ENCODE results near the gene APOB. TPM values are rescaled to one million over a fixed set of nuclear protein-coding genes. Genes with fewer than 3 reads are reported as not detected.
A peak's percentile ranks its signal among the peaks of the same experiment; 100 is the strongest.

APOB gene
- total and polyA plus RNA-seq, 2 of the 13 experiments (the other 11 are each of a cell fraction or from before 2014, with no cell fraction given), result 1,569 to 2,515 TPM

DNA sequence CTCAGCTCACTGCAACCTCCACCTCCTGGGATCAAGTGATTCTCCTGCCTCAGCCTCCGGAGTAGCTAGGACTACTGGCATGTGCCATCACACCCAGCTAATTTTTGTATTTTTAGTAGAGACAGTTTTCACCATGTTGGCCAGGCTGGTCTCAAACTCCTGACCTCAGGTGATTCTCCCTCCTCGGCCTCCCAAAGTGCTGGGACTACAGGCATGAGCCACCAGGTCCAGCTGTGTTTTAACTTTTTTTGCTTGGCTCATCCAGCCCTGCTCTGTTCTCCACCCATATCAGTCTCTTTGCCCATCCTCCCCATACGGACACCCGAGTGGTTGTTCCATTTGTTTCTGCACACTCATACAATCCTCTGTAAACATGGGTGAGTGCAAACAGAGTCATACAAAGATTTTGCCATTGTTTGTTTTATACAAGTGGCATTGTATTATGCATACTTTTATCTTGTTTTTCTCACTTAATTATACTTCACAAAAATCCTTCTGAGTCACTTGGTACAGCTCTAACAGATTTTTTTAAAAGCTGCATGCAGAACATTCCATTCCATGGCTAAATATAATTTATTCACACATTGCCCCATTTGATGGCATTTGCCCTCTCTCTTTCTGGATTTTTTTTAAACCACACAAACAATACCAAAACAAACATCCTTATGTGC is 5.3 kb downstream of the APOB start (continued):
- TF ChIP-seq, protein P1, sequence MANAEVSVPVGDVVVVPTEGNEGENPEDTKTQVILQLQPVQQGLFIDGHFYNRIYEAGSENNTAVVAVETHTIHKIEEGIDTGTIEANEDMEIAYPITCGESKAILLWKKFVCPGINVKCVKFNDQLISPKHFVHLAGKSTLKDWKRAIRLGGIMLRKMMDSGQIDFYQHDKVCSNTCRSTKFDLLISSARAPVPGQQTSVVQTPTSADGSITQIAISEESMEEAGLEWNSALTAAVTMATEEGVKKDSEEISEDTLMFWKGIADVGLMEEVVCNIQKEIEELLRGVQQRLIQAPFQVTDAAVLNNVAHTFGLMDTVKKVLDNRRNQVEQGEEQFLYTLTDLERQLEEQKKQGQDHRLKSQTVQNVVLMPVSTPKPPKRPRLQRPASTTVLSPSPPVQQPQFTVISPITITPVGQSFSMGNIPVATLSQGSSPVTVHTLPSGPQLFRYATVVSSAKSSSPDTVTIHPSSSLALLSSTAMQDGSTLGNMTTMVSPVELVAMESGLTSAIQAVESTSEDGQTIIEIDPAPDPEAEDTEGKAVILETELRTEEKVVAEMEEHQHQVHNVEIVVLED (CRISPR knock-in tag; IDR thresholded peaks at IDR 0.05; ENCODE audit: borderline replicate concordance), result 0 out of 2 replicates have a peak, but pooled peaks have one; percentile 1
- TF ChIP-seq ZNF160 (CRISPR knock-in tag; IDR thresholded peaks at IDR 0.05) (no peak), KAT7 (CRISPR knock-in tag; IDR thresholded peaks at IDR 0.05; ENCODE audit: borderline replicate concordance) (peak; percentile 57; the same call in 1 of the 2 replicates), POLR2G (IDR thresholded peaks at IDR 0.05; ENCODE audit: low read depth, low read length) (peak; percentile 42), ZNF549 (CRISPR knock-in tag; IDR thresholded peaks at IDR 0.05) (no peak), ZNF709 (CRISPR knock-in tag; IDR thresholded peaks at IDR 0.05) (no peak), ELF1 (CRISPR knock-in tag; IDR thresholded peaks at IDR 0.05) (no peak), FOXO1 (CRISPR knock-in tag; IDR thresholded peaks at IDR 0.05) (peak; percentile 21; the same call in 1 of the 2 replicates), MLLT10 (CRISPR knock-in tag; IDR thresholded peaks at IDR 0.05) (0 out of 2 replicates have a peak, but pooled peaks have one; percentile 72), IRF2 (CRISPR knock-in tag; IDR thresholded peaks at IDR 0.05) (peak; percentile 13; the same call in 1 of the 2 replicates), KDM4B (CRISPR knock-in tag; IDR thresholded peaks at IDR 0.05) (0 out of 2 replicates have a peak, but pooled peaks have one; percentile 20), ZNF451 (CRISPR knock-in tag; IDR thresholded peaks at IDR 0.05) (no peak), AKAP8 (CRISPR knock-in tag; IDR thresholded peaks at IDR 0.05) (peak; percentile 71; the same call in 1 of the 2 replicates), CHD2 (IDR thresholded peaks at IDR 0.05; ENCODE audit: low read depth, low read length) (no peak), ZNF564 (CRISPR knock-in tag; IDR thresholded peaks at IDR 0.05) (no peak), NR2F1 (CRISPR knock-in tag; IDR thresholded peaks at IDR 0.05) (peak in 1 of 2 experiments; percentile 25; a peak in 1 of 4 replicates), ZNF589 (CRISPR knock-in tag; conservative IDR thresholded peaks at IDR 0.05) (no peak; the same call in 1 of the 2 replicates), ZSCAN29 (CRISPR knock-in tag; conservative IDR thresholded peaks at IDR 0.05) (no peak), EED (CRISPR knock-in tag; IDR thresholded peaks at IDR 0.05) (peak; percentile 40; the same call in 1 of the 2 replicates), NCOA2 (CRISPR knock-in tag; IDR thresholded peaks at IDR 0.05) (peak; percentile 40; the same call in 1 of the 2 replicates)
- TF ChIP-seq, protein P2, sequence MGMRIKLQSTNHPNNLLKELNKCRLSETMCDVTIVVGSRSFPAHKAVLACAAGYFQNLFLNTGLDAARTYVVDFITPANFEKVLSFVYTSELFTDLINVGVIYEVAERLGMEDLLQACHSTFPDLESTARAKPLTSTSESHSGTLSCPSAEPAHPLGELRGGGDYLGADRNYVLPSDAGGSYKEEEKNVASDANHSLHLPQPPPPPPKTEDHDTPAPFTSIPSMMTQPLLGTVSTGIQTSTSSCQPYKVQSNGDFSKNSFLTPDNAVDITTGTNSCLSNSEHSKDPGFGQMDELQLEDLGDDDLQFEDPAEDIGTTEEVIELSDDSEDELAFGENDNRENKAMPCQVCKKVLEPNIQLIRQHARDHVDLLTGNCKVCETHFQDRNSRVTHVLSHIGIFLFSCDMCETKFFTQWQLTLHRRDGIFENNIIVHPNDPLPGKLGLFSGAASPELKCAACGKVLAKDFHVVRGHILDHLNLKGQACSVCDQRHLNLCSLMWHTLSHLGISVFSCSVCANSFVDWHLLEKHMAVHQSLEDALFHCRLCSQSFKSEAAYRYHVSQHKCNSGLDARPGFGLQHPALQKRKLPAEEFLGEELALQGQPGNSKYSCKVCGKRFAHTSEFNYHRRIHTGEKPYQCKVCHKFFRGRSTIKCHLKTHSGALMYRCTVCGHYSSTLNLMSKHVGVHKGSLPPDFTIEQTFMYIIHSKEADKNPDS (CRISPR knock-in tag; IDR thresholded peaks at IDR 0.05), result no peak
- TF ChIP-seq, protein P3, sequence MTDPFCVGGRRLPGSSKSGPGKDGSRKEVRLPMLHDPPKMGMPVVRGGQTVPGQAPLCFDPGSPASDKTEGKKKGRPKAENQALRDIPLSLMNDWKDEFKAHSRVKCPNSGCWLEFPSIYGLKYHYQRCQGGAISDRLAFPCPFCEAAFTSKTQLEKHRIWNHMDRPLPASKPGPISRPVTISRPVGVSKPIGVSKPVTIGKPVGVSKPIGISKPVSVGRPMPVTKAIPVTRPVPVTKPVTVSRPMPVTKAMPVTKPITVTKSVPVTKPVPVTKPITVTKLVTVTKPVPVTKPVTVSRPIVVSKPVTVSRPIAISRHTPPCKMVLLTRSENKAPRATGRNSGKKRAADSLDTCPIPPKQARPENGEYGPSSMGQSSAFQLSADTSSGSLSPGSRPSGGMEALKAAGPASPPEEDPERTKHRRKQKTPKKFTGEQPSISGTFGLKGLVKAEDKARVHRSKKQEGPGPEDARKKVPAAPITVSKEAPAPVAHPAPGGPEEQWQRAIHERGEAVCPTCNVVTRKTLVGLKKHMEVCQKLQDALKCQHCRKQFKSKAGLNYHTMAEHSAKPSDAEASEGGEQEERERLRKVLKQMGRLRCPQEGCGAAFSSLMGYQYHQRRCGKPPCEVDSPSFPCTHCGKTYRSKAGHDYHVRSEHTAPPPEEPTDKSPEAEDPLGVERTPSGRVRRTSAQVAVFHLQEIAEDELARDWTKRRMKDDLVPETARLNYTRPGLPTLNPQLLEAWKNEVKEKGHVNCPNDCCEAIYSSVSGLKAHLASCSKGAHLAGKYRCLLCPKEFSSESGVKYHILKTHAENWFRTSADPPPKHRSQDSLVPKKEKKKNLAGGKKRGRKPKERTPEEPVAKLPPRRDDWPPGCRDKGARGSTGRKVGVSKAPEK (CRISPR knock-in tag; IDR thresholded peaks at IDR 0.05; ENCODE audit: borderline replicate concordance), result no peak
- TF ChIP-seq, protein P4, sequence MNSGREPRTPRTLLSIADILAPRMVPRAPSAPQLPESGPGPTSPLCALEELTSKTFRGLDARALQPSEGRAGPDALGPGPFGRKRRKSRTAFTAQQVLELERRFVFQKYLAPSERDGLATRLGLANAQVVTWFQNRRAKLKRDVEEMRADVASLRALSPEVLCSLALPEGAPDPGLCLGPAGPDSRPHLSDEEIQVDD (CRISPR knock-in tag; IDR thresholded peaks at IDR 0.05; ENCODE audit: borderline replicate concordance), result no peak

Data from HepG2 (cell line).